Uterus (tissue), 2 donors: ENCODE measurements around the gene ERO1B.

Experiments
- CTCF ChIP-seq, 4 experiments: fragments of 200-600 bp in 2 of 4; fragments of 450-650 bp in 2 of 4; sonication (generic) in 2 of 4; IDR thresholded peaks; one replicate each; pipeline ENCODE4 v1.5.1; 2016 to 2019; ENCODE audit warnings: antibody characterized with exemption in 4 of 4, mild to moderate bottlenecking in 2 of 4, moderate library complexity in 1 of 4
- POLR2A ChIP-seq, 2 donors: fragments of 450-650 bp; IDR thresholded peaks; one replicate each; pipeline ENCODE4 v1.6.1; 2016; ENCODE audit warnings: antibody characterized with exemption in 2 of 2, mild to moderate bottlenecking in 1 of 2, moderate library complexity in 1 of 2

DNA sequence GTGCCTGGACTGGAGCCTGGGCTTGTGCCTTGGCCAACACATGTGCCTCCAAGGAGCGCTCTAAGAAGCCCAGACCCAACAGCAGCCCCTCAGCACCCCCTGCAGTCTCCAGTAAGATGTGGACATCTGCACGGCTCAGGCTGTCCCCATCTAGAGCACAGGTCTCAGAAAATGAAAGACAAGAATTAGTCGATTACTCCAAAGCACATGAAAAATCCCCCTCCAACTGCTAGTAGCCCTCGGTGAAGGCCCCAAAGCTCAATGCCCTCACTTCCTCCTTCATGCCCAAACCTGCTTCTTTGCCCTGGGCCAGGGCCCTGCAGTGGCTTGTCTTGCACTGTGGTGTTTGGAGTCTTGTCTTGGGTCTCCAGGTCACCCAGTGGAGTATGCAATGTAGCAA is 21.9 kb upstream of the ERO1B start:
- TF ChIP-seq CTCF (IDR thresholded peaks at IDR 0.05), result no peak
- TF ChIP-seq POLR2A (IDR thresholded peaks at IDR 0.05), result no peak
